GM23338 (cell line): Measurements from ENCODE around the gene PGM2. TPM values are rescaled to one million over a fixed set of nuclear protein-coding genes. Genes with fewer than 3 reads are reported as not detected.

Experiments
- ATAC-seq: fragments of 200-7000 bp; cut with Tn5 transposase; 3 replicates; pipeline ENCODE4 v1.9.1; 2020
- DNase-seq: peaks from one replicate; pipeline ENCODE4 v3.0.0-alpha.2; 2015; ENCODE audit warnings: low spot score
- H2AFZ ChIP-seq: fragments of 200-600 bp; sonication (generic); 2 replicates; pipeline ENCODE4 v1.8.0; 2016; ENCODE audit warnings: antibody characterized with exemption, mild to moderate bottlenecking, moderate library complexity
- H3F3A ChIP-seq: fragments of 200-600 bp; sonication (generic); replicated peaks from 2 replicates; pipeline ENCODE4 v1.8.0; 2017; ENCODE audit warnings: antibody characterized with exemption, mixed run types, low read depth
- H3K27ac ChIP-seq: fragments of 200-600 bp; sonication (generic); 2 replicates; pipeline ENCODE4 v1.6.1; 2016; ENCODE audit warnings: low read depth
- H3K27me3 ChIP-seq: fragments of 200-600 bp; sonication (generic); 2 replicates; pipeline ENCODE4 v1.8.0; 2016; ENCODE audit warnings: mild to moderate bottlenecking, mixed run types, moderate library complexity; ENCODE audit not compliant: insufficient read depth
- H3K36me3 ChIP-seq: fragments of 200-600 bp; sonication (generic); 2 replicates; pipeline ENCODE4 v1.8.0; 2016; ENCODE audit warnings: mild to moderate bottlenecking; ENCODE audit not compliant: insufficient read depth
- H3K4me1 ChIP-seq: fragments of 200-600 bp; sonication (generic); 2 replicates; pipeline ENCODE4 v1.8.0; 2016; ENCODE audit warnings: mild to moderate bottlenecking, moderate library complexity; ENCODE audit not compliant: insufficient read depth
- H3K4me2 ChIP-seq: fragments of 200-600 bp; sonication (generic); 2 replicates; pipeline ENCODE4 v1.7.1; 2017; ENCODE audit warnings: mixed run types
- H3K4me3 ChIP-seq: fragments of 200-600 bp; sonication (generic); 2 replicates; pipeline ENCODE4 v1.6.1; 2016; ENCODE audit warnings: mixed run types
- H3K79me2 ChIP-seq: fragments of 200-600 bp; sonication (generic); replicated peaks from 2 replicates; pipeline ENCODE4 v1.8.0; 2017; ENCODE audit warnings: mild to moderate bottlenecking; ENCODE audit not compliant: insufficient read depth
- H3K9me2 ChIP-seq: fragments of 200-600 bp; sonication (generic); 2 replicates; pipeline ENCODE4 v1.8.0; 2017; ENCODE audit not compliant: insufficient read depth
- H4K20me1 ChIP-seq: fragments of 200-600 bp; sonication (generic); replicated peaks from 2 replicates; pipeline ENCODE4 v1.8.0; 2017; ENCODE audit warnings: mild to moderate bottlenecking; ENCODE audit not compliant: insufficient read depth
- H3K27ac Mint-ChIP-seq: 2 replicates; pipeline ENCODE4 v1.8.0; 2020; ENCODE audit warnings: inconsistent platforms, mild to moderate bottlenecking, moderate library complexity, mixed read lengths
- H3K27me3 Mint-ChIP-seq: 3 replicates; pipeline ENCODE4 v1.8.0; 2022; ENCODE audit warnings: low read depth, mild to moderate bottlenecking, moderate library complexity, mixed read lengths, inconsistent platforms; ENCODE audit not compliant: insufficient read depth, poor library complexity
- H3K36me3 Mint-ChIP-seq: 3 replicates; pipeline ENCODE4 v1.8.0; 2021; ENCODE audit warnings: low read depth, mild to moderate bottlenecking, inconsistent platforms, moderate library complexity, mixed read lengths
- H3K4me1 Mint-ChIP-seq: 3 replicates; pipeline ENCODE4 v1.8.0; 2020; ENCODE audit warnings: mild to moderate bottlenecking, inconsistent platforms, mixed read lengths
- H3K4me3 Mint-ChIP-seq: 3 replicates; pipeline ENCODE4 v1.8.0; 2021; ENCODE audit warnings: moderate library complexity, mild to moderate bottlenecking, inconsistent platforms, mixed read lengths
- H3K9me3 Mint-ChIP-seq: 3 replicates; pipeline ENCODE4 v1.8.0; 2020; ENCODE audit warnings: moderate library complexity, mild to moderate bottlenecking, inconsistent platforms, mixed read lengths
- CREB1 ChIP-seq: fragments of 250-450 bp; sonication (Bioruptor Pico); IDR thresholded peaks from 2 replicates; pipeline ENCODE4 v1.5.0; 2020; ENCODE audit warnings: low read depth, mild to moderate bottlenecking, moderate library complexity
- EZH2 ChIP-seq: fragments of 200-600 bp; sonication (generic); IDR thresholded peaks from one replicate; pipeline ENCODE4 v1.8.0; 2017; ENCODE audit warnings: antibody characterized with exemption, mild to moderate bottlenecking, low read depth; ENCODE audit not compliant: unreplicated experiment
- JUNB ChIP-seq: IDR thresholded peaks from one replicate; pipeline ENCODE4 v1.6.1; 2016; ENCODE audit warnings: antibody characterized with exemption; ENCODE audit not compliant: unreplicated experiment
- POLR2AphosphoS5 ChIP-seq: IDR thresholded peaks from 2 replicates; pipeline ENCODE4 v1.6.1; 2016; ENCODE audit warnings: antibody characterized with exemption, low read depth
- STAT1 ChIP-seq: IDR thresholded peaks from one replicate; pipeline ENCODE4 v1.6.1; 2016; ENCODE audit warnings: antibody characterized with exemption; ENCODE audit not compliant: unreplicated experiment
- polyA plus RNA-seq: library from polyadenylated mRNA; unstranded; fragments of >200 nt; fragmentation: Nextera tagmentation; extraction: Ambion mirVana; gene quantifications from 2 replicates; pipeline ENCODE4 v1.2.1, GENCODE V29; 2016
- total RNA-seq: library from RNA; depleted of rRNA; stranded (reverse); fragments of >200 nt; shearing (Covaris generic); gene quantifications from 2 replicates; pipeline ENCODE4 v1.2.3, GENCODE V29; 2014
- TF ChIP-seq, protein P1 (sequence below): fragments of 250-450 bp; sonication (Bioruptor Pico); IDR thresholded peaks from 2 replicates; pipeline ENCODE4 v1.5.0; 2020; ENCODE audit warnings: mild to moderate bottlenecking, moderate library complexity
- TF ChIP-seq, protein P2 (sequence below), 2 experiments: fragments of 200-600 bp in 1 of 2; sonication (generic) in 1 of 2; conservative IDR thresholded peaks; 2 replicates each; pipeline versions ENCODE4 v1.5.1 to v1.6.1; 2016 to 2017; ENCODE audit warnings: antibody characterized with exemption in 2 of 2, low read depth in 2 of 2, mild to moderate bottlenecking in 2 of 2, moderate library complexity in 1 of 2

PGM2 gene
- total and polyA plus RNA-seq, 2 experiments from 2014 or later: 11.4 to 30.8 TPM

DNA sequence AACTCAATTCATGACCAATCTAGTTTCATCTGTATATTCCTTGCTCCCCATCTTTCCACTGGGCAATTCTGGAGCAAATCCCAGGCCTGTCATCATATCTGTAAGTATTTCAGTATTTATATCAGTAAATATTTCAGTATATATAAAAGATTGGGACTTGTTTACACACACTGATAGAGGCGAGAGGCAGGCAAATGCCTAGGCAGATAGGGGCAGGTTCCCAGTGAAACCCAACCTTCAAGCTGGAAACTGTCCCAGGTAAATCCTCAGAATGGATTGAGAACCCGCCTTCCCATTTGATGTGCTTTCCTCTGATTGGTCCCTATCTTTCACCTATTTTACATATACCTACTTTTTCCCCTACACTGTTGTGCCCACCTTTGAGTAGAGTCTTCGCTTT, 40.6 kb downstream of the PGM2 start (continued):
- TF ChIP-seq, protein P1, sequence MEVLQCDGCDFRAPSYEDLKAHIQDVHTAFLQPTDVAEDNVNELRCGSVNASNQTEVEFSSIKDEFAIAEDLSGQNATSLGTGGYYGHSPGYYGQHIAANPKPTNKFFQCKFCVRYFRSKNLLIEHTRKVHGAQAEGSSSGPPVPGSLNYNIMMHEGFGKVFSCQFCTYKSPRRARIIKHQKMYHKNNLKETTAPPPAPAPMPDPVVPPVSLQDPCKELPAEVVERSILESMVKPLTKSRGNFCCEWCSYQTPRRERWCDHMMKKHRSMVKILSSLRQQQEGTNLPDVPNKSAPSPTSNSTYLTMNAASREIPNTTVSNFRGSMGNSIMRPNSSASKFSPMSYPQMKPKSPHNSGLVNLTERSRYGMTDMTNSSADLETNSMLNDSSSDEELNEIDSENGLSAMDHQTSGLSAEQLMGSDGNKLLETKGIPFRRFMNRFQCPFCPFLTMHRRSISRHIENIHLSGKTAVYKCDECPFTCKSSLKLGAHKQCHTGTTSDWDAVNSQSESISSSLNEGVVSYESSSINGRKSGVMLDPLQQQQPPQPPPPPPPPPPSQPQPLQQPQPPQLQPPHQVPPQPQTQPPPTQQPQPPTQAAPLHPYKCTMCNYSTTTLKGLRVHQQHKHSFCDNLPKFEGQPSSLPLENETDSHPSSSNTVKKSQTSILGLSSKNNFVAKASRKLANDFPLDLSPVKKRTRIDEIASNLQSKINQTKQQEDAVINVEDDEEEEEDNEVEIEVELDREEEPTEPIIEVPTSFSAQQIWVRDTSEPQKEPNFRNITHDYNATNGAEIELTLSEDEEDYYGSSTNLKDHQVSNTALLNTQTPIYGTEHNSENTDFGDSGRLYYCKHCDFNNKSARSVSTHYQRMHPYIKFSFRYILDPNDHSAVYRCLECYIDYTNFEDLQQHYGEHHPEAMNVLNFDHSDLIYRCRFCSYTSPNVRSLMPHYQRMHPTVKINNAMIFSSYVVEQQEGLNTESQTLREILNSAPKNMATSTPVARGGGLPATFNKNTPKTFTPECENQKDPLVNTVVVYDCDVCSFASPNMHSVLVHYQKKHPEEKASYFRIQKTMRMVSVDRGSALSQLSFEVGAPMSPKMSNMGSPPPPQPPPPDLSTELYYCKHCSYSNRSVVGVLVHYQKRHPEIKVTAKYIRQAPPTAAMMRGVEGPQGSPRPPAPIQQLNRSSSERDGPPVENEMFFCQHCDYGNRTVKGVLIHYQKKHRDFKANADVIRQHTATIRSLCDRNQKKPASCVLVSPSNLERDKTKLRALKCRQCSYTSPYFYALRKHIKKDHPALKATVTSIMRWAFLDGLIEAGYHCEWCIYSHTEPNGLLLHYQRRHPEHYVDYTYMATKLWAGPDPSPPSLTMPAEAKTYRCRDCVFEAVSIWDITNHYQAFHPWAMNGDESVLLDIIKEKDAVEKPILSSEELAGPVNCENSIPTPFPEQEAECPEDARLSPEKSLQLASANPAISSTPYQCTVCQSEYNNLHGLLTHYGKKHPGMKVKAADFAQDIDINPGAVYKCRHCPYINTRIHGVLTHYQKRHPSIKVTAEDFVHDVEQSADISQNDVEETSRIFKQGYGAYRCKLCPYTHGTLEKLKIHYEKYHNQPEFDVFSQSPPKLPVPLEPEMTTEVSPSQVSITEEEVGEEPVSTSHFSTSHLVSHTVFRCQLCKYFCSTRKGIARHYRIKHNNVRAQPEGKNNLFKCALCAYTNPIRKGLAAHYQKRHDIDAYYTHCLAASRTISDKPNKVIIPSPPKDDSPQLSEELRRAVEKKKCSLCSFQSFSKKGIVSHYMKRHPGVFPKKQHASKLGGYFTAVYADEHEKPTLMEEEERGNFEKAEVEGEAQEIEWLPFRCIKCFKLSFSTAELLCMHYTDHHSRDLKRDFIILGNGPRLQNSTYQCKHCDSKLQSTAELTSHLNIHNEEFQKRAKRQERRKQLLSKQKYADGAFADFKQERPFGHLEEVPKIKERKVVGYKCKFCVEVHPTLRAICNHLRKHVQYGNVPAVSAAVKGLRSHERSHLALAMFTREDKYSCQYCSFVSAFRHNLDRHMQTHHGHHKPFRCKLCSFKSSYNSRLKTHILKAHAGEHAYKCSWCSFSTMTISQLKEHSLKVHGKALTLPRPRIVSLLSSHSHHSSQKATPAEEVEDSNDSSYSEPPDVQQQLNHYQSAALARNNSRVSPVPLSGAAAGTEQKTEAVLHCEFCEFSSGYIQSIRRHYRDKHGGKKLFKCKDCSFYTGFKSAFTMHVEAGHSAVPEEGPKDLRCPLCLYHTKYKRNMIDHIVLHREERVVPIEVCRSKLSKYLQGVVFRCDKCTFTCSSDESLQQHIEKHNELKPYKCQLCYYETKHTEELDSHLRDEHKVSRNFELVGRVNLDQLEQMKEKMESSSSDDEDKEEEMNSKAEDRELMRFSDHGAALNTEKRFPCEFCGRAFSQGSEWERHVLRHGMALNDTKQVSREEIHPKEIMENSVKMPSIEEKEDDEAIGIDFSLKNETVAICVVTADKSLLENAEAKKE (CRISPR knock-in tag): no peak
- TF ChIP-seq JUNB (no peak), STAT1 (no peak), CREB1 (CRISPR knock-in tag) (no peak), POLR2AphosphoS5 (no peak)

DNA sequence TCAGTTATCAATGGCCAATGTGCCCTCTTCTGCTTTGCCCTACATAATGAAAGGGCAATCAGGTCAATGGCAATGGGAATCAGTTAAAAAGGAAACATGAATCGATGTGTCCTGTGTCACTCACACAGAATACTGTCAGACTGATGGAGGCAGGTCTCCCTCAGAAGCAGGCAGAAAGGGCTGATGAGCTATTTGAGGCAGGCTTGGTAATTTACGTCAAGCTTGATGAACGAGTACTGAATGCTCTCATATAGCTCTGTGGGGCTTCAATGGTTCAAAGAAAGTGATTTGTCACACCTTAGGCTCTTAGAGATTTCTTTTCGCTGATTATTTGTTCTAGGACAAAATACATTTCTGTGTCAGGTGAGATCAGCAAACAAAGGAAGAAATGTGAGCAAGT, 41.8 kb downstream of the PGM2 start:
- Histone ChIP-seq H2AFZ (no peak overlapping the region), H3K27ac (no peak overlapping the region), H3F3A (no peaks in the 10 kb centered on the region), H3K4me1 (no peaks in the 10 kb centered on the region), H3K79me2 (no peaks in the 10 kb centered on the region), H3K36me3 (no peaks in the 10 kb centered on the region), H3K4me3 (no peak overlapping the region), H4K20me1 (no peaks in the 10 kb centered on the region), H3K9me2 (no peaks in the 10 kb centered on the region), H3K4me2 (no peak overlapping the region), H3K27me3 (no peaks in the 10 kb centered on the region)
- Mint-ChIP-seq H3K4me3 (no peak overlapping the region), H3K36me3 (peaks cover 13% of the 10 kb centered on the region), H3K27ac (no peak overlapping the region), H3K27me3 (peaks cover 5% of the 10 kb centered on the region), H3K4me1 (no peaks in the 10 kb centered on the region), H3K9me3 (no peaks in the 10 kb centered on the region)
- DNase-seq (no peak), ATAC-seq (no peak)
- TF ChIP-seq, protein P1 (CRISPR knock-in tag): no peak
- TF ChIP-seq, protein P2, sequence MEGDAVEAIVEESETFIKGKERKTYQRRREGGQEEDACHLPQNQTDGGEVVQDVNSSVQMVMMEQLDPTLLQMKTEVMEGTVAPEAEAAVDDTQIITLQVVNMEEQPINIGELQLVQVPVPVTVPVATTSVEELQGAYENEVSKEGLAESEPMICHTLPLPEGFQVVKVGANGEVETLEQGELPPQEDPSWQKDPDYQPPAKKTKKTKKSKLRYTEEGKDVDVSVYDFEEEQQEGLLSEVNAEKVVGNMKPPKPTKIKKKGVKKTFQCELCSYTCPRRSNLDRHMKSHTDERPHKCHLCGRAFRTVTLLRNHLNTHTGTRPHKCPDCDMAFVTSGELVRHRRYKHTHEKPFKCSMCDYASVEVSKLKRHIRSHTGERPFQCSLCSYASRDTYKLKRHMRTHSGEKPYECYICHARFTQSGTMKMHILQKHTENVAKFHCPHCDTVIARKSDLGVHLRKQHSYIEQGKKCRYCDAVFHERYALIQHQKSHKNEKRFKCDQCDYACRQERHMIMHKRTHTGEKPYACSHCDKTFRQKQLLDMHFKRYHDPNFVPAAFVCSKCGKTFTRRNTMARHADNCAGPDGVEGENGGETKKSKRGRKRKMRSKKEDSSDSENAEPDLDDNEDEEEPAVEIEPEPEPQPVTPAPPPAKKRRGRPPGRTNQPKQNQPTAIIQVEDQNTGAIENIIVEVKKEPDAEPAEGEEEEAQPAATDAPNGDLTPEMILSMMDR (conservative IDR thresholded peaks at IDR 0.05; ENCODE audit: low read depth in 2 of 2): no peak
- TF ChIP-seq CREB1 (CRISPR knock-in tag) (no peak), JUNB (no peak), EZH2 (no peak)
